ENCODE measurements around the gene FAM163B. TPM values are rescaled to one million over a fixed set of nuclear protein-coding genes. Genes with fewer than 3 reads are reported as not detected.

The FAM163B gene
- polyA plus RNA-seq, 4 donors, result 0.19 to 0.42 TPM; not detected in 2

GRCh38 chr9:133535306-133535877 lies 73.8 kb downstream of the FAM163B start:
- no peak for DNase-seq (ENCODE audit: low read depth in 4 of 4, low spot score in 3 of 4)

- DNase-seq (ENCODE audit: low read depth in 4 of 4, low spot score in 3 of 4), result peak; percentile 57 to 73 (median 64)
Observed at GRCh38 chr9:133534346-133535291, 74.6 kb downstream of the FAM163B start, which contains the start of gene ADAMTSL2. Gene ADAMTSL2, plus strand, starts transcription at chr9:133534704. Its CDS starts 2,009 bp downstream, at chr9:133536713.

GRCh38 chr9:133533857-133534256 lies 75.3 kb downstream of the FAM163B start:
- DNase-seq (ENCODE audit: low read depth in 4 of 4, low spot score in 3 of 4), result no peak

- no peak for DNase-seq (ENCODE audit: low read depth in 4 of 4, low spot score in 3 of 4)
Observed at GRCh38 chr9:133532937-133533668, 76.1 kb downstream of the FAM163B start.

- DNase-seq (ENCODE audit: low read depth in 4 of 4, low spot score in 3 of 4), result no peak
Observed at GRCh38 chr9:133531293-133531692, 77.9 kb downstream of the FAM163B start.

GRCh38 chr9:133529874-133530273 lies 79.3 kb downstream of the FAM163B start:
- DNase-seq (ENCODE audit: low read depth in 4 of 4, low spot score in 3 of 4), result no peak

GRCh38 chr9:133529457-133529856 lies 79.7 kb downstream of the FAM163B start:
- no peak for DNase-seq (ENCODE audit: low read depth in 4 of 4, low spot score in 3 of 4)

GRCh38 chr9:133528876-133529241 lies 80.3 kb downstream of the FAM163B start:
- no peak for DNase-seq (ENCODE audit: low read depth in 4 of 4, low spot score in 3 of 4)

- no peak for DNase-seq (ENCODE audit: low read depth in 4 of 4, low spot score in 3 of 4)
Observed at GRCh38 chr9:133528001-133528875, 81.0 kb downstream of the FAM163B start.

GRCh38 chr9:133527444-133527920 lies 81.7 kb downstream of the FAM163B start:
- DNase-seq (ENCODE audit: low read depth in 4 of 4, low spot score in 3 of 4), result no peak

Other genes starting within 250 kb of the FAM163B start
- 100 to 1,000 TPM; 159 to 184 (median 178) TPM for gene SURF4, start 233.3 kb downstream of the FAM163B start, polyA plus RNA-seq (ENCODE audit: insufficient read length in 4 of 4)
- 1 to 10 TPM; 2.9 to 6.7 (median 4.5) TPM for gene STKLD1, start 233.0 kb downstream of the FAM163B start, polyA plus RNA-seq (ENCODE audit: insufficient read length in 4 of 4)
- gene REXO4, start 191.4 kb downstream of the FAM163B start, polyA plus RNA-seq (ENCODE audit: insufficient read length in 4 of 4), result 10 to 100 TPM; 23.2 to 30.3 (median 27.7) TPM
- gene ADAMTS13, start 187.0 kb downstream of the FAM163B start, polyA plus RNA-seq (ENCODE audit: insufficient read length in 4 of 4), result 10 to 100 TPM in 1 of 4 donors, 1 to 10 TPM in 3; 7.1 to 14.0 (median 7.6) TPM
- gene CACFD1, start 149.4 kb downstream of the FAM163B start, polyA plus RNA-seq (ENCODE audit: insufficient read length in 4 of 4), result 10 to 100 TPM; 16.6 to 36.6 (median 28.5) TPM
- gene SLC2A6, start 130.3 kb downstream of the FAM163B start, polyA plus RNA-seq (ENCODE audit: insufficient read length in 4 of 4), result 1 to 10 TPM in 3 of 4 donors, under 1 TPM in 1; 0.76 to 1.8 (median 1.5) TPM
- gene MYMK, start 84.4 kb downstream of the FAM163B start, polyA plus RNA-seq (ENCODE audit: insufficient read length in 4 of 4), result under 1 TPM in 1 of 4 donors, not detected in 3; 0.22 TPM
- 10 to 100 TPM in 1 of 4 donors, 1 to 10 TPM in 3; 1.7 to 38.7 (median 2.5) TPM for gene ADAMTSL2, start 74.7 kb downstream of the FAM163B start, polyA plus RNA-seq (ENCODE audit: insufficient read length in 4 of 4)
- gene DBH, start 27.0 kb upstream of the FAM163B start, polyA plus RNA-seq (ENCODE audit: insufficient read length in 4 of 4), result 1 to 10 TPM in 3 of 4 donors, under 1 TPM in 1; 0.77 to 2.3 (median 1.7) TPM
- 10 to 100 TPM in 3 of 4 donors, 1 to 10 TPM in 1; 7.4 to 12.6 (median 10.2) TPM for gene SARDH, start 129.0 kb upstream of the FAM163B start, polyA plus RNA-seq (ENCODE audit: insufficient read length in 4 of 4)

Data from left renal pelvis (tissue), 4 donors.